ENCODE measurements around the gene CDA.

CDA gene

DNA sequence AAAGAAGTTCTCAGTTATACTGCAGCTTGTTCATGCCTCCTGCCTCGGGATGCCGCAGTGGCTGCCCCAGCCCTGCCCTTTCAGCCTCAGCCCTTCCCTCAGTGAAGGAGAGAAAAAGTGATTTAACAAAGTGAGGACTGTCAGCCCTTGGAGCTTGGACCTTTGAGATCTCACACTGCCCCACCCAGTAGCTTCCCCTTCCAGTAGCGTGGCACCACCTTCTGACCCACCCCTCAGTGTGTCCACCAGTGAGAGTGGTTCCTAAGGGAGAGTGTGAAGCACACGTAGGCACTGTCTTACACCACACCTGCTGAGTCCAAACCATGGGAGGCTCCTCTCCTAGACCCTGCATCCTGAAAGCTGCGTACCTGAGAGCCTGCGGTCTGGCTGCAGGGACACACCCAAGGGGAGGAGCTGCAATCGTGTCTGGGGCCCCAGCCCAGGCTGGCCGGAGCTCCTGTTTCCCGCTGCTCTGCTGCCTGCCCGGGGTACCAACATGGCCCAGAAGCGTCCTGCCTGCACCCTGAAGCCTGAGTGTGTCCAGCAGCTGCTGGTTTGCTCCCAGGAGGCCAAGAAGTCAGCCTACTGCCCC is at the start of gene CDA:
CDA (plus strand) TSS at position 464 of the 592 bp plus-strand sequence; CDS start at position 497, 33 bp downstream.
- DNase-seq (ENCODE audit: low read depth) = no peak
- peak within 1 kb of the TSS; percentile 34 for H3K4me3 ChIP-seq (ENCODE audit: low read depth, low read length)
- no peak for TF ChIP-seq CTCF (conservative IDR thresholded peaks at IDR 0.05; ENCODE audit: low read depth, low read length)

DNA sequence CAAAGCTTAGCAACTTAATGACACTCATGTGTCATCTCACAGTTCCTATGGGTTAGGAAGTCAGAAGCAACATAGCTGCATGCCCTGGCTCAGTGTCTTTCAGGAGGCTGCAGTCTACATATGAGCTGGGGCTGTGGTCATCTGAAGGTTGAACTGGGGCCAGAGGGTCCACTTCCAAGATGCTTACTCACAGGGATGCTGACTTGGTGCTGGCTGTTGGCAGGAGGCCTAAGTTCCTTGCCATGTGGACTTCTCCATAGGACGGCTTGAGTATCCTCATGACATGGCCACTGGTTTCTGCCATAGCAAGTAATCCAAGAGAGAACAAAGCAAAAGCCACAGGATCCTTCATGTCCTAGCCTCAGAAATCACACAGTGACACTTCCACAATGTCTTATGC is 48.6 kb upstream of the CDA start:
- no peak overlapping the region for H3K4me3 ChIP-seq (ENCODE audit: low read depth, low read length)
- DNase-seq (ENCODE audit: low read depth) = peak; percentile 7
- no peak for TF ChIP-seq CTCF (conservative IDR thresholded peaks at IDR 0.05; ENCODE audit: low read depth, low read length)

GRCh38 chr1:20546637-20547036 is 42.3 kb upstream of the CDA start:
- no peak for DNase-seq (ENCODE audit: low read depth)
- TF ChIP-seq CTCF (conservative IDR thresholded peaks at IDR 0.05; ENCODE audit: low read depth, low read length) = no peak
- no peak overlapping the region for H3K4me3 ChIP-seq (ENCODE audit: low read depth, low read length)

DNA sequence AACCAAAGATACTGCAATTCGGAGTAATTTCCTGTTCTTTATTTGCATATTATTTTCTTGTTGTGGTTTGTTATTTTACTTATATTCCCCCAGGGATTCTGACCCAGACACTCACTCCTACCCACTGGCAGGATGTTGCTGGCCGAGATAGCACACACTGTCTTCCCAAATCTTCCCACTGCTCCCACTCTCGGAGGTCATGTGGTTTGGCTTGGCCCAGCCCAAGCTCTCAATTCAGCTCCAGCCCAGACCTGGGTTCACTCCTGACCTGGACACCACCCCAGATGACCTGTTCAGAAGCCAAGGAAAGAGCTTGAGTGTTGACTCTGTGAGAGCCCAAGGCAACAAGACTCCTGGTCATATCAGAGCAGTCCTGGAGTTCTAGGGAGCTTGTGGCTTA is 37.7 kb upstream of the CDA start:
- DNase-seq (ENCODE audit: low read depth) = no peak
- TF ChIP-seq CTCF (conservative IDR thresholded peaks at IDR 0.05; ENCODE audit: low read depth, low read length) = no peak
- no peak overlapping the region for H3K4me3 ChIP-seq (ENCODE audit: low read depth, low read length)

DNA sequence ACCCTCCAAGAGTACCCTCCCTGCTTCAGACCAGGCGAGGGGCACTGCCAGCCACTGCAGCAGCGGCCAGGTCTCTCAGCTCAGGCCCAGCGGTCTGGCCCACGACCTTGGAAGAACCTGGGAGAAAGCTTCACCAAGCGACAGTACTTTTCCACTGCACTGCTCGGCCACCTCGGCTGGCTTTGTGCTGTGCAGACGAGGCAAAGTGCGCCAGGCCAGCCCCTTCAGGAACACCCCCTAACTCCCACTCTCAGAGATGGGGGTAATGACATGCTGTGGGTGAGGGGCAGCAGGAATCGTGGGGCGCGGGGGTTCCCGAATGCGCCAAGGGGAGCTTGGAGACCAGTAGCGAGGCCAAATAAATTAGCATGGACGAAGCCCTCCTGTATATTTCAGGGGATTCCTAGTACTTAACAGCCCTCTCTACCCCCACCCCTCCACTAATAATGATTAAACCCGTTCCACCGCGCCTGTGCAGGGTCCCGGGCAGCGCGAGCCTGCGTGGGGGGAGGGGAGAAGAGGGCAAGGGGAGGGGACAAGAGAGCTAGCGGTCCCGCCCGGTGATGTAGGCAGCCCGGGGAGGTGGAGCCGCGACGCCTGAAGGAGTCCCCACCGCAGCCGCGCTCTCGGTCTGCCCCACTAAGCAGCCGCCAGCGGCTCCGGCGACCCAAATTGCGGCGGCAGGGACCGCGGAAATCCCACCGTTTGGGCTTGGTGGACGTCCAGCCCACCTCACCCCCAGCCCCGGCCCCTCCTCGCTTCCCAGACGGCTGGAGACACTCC is 36.8 kb upstream of the CDA start, which contains the start of gene FAM43B:
FAM43B (plus strand) TSS at position 629 of the 783 bp plus-strand sequence. CDS start 401 bp downstream, outside the sequence.
- peak within 1 kb of the TSS; percentile 36 for H3K4me3 ChIP-seq (ENCODE audit: low read depth, low read length)
- TF ChIP-seq CTCF (conservative IDR thresholded peaks at IDR 0.05; ENCODE audit: low read depth, low read length) = no peak
- peak; percentile 39 for DNase-seq (ENCODE audit: low read depth)

GRCh38 chr1:20552728-20553445 is 36.0 kb upstream of the CDA start:
- no peak for TF ChIP-seq CTCF (conservative IDR thresholded peaks at IDR 0.05; ENCODE audit: low read depth, low read length)
- peak overlapping the region; percentile 36 for H3K4me3 ChIP-seq (ENCODE audit: low read depth, low read length)
- peak; percentile 38 for DNase-seq (ENCODE audit: low read depth)

Data from choroid plexus epithelial cell (primary cell).